Activated CD8-positive, alpha-beta memory T cell treated with anti-CD3 and anti-CD28 coated beads for 1 hour (primary cell): Measurements from ENCODE around the gene MACROD2.

Experiments
- DNase-seq, 2 donors: peaks; one replicate each; pipeline ENCODE4 v3.0.0-alpha.2; 2020; ENCODE audit warnings: low read depth in 1 of 2; ENCODE audit errors: extremely low read depth in 1 of 2

The MACROD2 gene

GRCh38 chr20:14569641-14570040 is 574.3 kb downstream of the MACROD2 start:
- no peak for DNase-seq

- no peak for DNase-seq
Observed at GRCh38 chr20:14570811-14571210, 575.5 kb downstream of the MACROD2 start.

- no peak for DNase-seq
Observed at GRCh38 chr20:14573676-14574075, 578.4 kb downstream of the MACROD2 start.

GRCh38 chr20:14576196-14576877 is 581.0 kb downstream of the MACROD2 start:
- no peak for DNase-seq

GRCh38 chr20:14580418-14581074 is 585.2 kb downstream of the MACROD2 start:
- DNase-seq = no peak

- DNase-seq = no peak
Observed at GRCh38 chr20:14581731-14582130, 586.4 kb downstream of the MACROD2 start.

GRCh38 chr20:14582855-14583254 is 587.5 kb downstream of the MACROD2 start:
- no peak for DNase-seq

GRCh38 chr20:14583413-14583812 is 588.1 kb downstream of the MACROD2 start:
- no peak for DNase-seq

- DNase-seq = no peak
Observed at GRCh38 chr20:14589383-14589782, 594.1 kb downstream of the MACROD2 start.

- DNase-seq = no peak
Observed at GRCh38 chr20:14595051-14595450, 599.7 kb downstream of the MACROD2 start.

- DNase-seq = no peak
Observed at GRCh38 chr20:14597206-14597715, 601.9 kb downstream of the MACROD2 start.

- no peak for DNase-seq
Observed at GRCh38 chr20:14599613-14600012, 604.3 kb downstream of the MACROD2 start.

- no peak for DNase-seq
Observed at GRCh38 chr20:14600527-14600926, 605.2 kb downstream of the MACROD2 start.

- no peak for DNase-seq
Observed at GRCh38 chr20:14604143-14604542, 608.8 kb downstream of the MACROD2 start.

- DNase-seq = no peak
Observed at GRCh38 chr20:14609328-14610221, 614.3 kb downstream of the MACROD2 start.

- no peak for DNase-seq
Observed at GRCh38 chr20:14611479-14611878, 616.2 kb downstream of the MACROD2 start.

- DNase-seq = no peak
Observed at GRCh38 chr20:14612391-14612790, 617.1 kb downstream of the MACROD2 start.

GRCh38 chr20:14616003-14616402 is 620.7 kb downstream of the MACROD2 start:
- DNase-seq = no peak

GRCh38 chr20:14617123-14617522 is 621.8 kb downstream of the MACROD2 start:
- no peak for DNase-seq

- no peak for DNase-seq
Observed at GRCh38 chr20:14619411-14619810, 624.1 kb downstream of the MACROD2 start.

- DNase-seq = no peak
Observed at GRCh38 chr20:14622796-14623195, 627.5 kb downstream of the MACROD2 start.
